ENCODE data around the gene STRIP2. TPM values are rescaled to one million over a fixed set of nuclear protein-coding genes. Genes with fewer than 3 reads are reported as not detected.
"Not testable (repeated sequence)": the region's sequence is repeated elsewhere in the genome, so short reads cannot be mapped to it uniquely, and the experiment has no call there.

Gene STRIP2
- total RNA-seq, 1 donor from 2014 or later = 73.5 TPM

- no peaks in the 10 kb centered on the region for H3K9me3 Mint-ChIP-seq
- DNase-seq (ENCODE audit: low spot score) = no peak
- H3K4me1 Mint-ChIP-seq (ENCODE audit: low read depth) = peaks cover 10% of the 10 kb centered on the region
- intact Hi-C loops (cut with micrococcal nuclease) = no loop called here
- H3K36me3 Mint-ChIP-seq (ENCODE audit: low read depth) = peaks cover 15% of the 10 kb centered on the region
- H3K27me3 Mint-ChIP-seq (ENCODE audit: low read depth) = peaks cover 8% of the 10 kb centered on the region
- H3K27ac Mint-ChIP-seq = no peak overlapping the region
- H3K4me3 Mint-ChIP-seq (ENCODE audit: low read depth) = no peak overlapping the region
These were observed 6.6 kb upstream of the STRIP2 start for GRCh38 chr7:129427526-129428045.

DNA sequence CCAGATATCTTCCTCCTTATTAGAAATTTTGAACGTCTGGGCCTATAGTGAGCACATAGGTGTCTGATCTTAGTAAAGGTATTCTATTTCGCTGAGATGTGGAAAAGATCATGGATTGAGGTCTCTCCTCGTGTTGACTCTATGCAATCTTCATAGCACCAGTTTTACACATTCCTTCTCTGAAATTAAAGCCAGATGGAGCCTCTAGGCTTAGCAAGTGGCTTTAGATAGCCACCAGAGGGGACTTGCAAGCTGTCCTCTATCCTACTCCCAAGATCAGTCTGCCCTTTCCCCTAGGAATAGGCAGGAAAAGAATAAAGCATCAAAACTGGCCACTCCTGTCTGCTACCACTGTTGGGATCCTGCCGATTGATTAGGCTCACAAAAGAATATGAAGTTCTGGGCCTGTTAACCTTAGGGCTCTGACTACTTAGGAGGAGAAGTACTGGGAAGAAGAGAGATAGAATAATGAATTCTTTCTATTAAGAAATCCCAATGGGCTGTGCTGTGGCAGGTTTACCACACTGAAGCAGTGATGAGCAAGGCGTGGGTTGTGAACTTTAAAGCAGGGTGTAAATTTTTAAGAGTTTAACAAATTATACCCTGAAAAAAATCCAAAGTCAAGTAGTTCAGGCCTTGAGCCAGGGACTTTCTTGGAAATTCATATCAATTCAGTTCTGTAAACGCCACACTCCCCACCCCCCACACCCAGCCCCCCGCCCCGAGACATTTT lies 2.2 kb upstream of the STRIP2 start:
- H3K4me1 Mint-ChIP-seq (ENCODE audit: low read depth) = peaks cover 37% of the 10 kb centered on the region
- H3K4me3 Mint-ChIP-seq (ENCODE audit: low read depth) = no peak overlapping the region
- H3K27ac Mint-ChIP-seq = no peak overlapping the region
- no peaks in the 10 kb centered on the region for H3K9me3 Mint-ChIP-seq
- peaks cover 22% of the 10 kb centered on the region for H3K36me3 Mint-ChIP-seq (ENCODE audit: low read depth)
- no peak for DNase-seq (ENCODE audit: low spot score)
- peaks cover 13% of the 10 kb centered on the region for H3K27me3 Mint-ChIP-seq (ENCODE audit: low read depth)
- intact Hi-C loops (cut with micrococcal nuclease) = loop anchor here (10.0 kb wide), 1 partner anchor 207 kb away; the partner anchor contains the start of gene AHCYL2

- intact Hi-C loops (cut with micrococcal nuclease) = loop anchor here (5.0 to 10.0 kb wide), 2 partner anchors 178 to 210 kb away; partner anchors contain the start of genes AHCYL2 and NRF1
- Mint-ChIP-seq H3K9me3 (no peaks in the 10 kb centered on the region), H3K27me3 (ENCODE audit: low read depth) (peaks cover 10% of the 10 kb centered on the region), H3K4me3 (ENCODE audit: low read depth) (peak overlapping the region; percentile 99), H3K4me1 (ENCODE audit: low read depth) (peaks cover 47% of the 10 kb centered on the region), H3K36me3 (ENCODE audit: low read depth) (peaks cover 31% of the 10 kb centered on the region), H3K27ac (peak overlapping the region; percentile 94)
- no peak for DNase-seq (ENCODE audit: low spot score)
These were observed 565 bp downstream of the STRIP2 start for GRCh38 chr7:129434675-129435318.

DNA sequence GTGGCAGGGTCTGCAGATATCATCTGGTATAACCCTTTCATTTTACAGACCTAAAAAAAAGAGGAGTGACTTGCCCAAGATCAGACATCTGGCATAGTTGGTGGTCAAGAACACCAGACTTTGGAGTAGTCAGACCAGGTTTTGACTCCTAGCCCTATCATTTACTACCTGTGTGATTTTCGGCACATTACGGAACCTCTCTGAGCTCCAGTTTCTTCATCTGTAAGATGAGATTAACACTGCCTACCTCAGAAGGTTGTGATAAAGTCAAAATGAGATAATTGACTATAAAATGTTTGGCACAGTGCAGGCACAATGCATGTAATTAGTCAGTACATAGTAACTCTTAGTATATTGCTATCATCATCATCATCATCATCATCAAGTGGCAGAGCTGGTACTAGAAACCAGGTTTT lies 1.2 kb downstream of the STRIP2 start:
- H3K27ac Mint-ChIP-seq = peak overlapping the region; percentile 94
- peaks cover 10% of the 10 kb centered on the region for H3K27me3 Mint-ChIP-seq (ENCODE audit: low read depth)
- H3K4me3 Mint-ChIP-seq (ENCODE audit: low read depth) = peak overlapping the region; percentile 99
- peaks cover 37% of the 10 kb centered on the region for H3K36me3 Mint-ChIP-seq (ENCODE audit: low read depth)
- H3K9me3 Mint-ChIP-seq = no peaks in the 10 kb centered on the region
- no peak for DNase-seq (ENCODE audit: low spot score)
- peaks cover 53% of the 10 kb centered on the region for H3K4me1 Mint-ChIP-seq (ENCODE audit: low read depth)
- intact Hi-C loops (cut with micrococcal nuclease) = loop anchor here (5.0 to 10.0 kb wide), 2 partner anchors 177 to 211 kb away; partner anchors contain the start of genes AHCYL2 and NRF1

DNA sequence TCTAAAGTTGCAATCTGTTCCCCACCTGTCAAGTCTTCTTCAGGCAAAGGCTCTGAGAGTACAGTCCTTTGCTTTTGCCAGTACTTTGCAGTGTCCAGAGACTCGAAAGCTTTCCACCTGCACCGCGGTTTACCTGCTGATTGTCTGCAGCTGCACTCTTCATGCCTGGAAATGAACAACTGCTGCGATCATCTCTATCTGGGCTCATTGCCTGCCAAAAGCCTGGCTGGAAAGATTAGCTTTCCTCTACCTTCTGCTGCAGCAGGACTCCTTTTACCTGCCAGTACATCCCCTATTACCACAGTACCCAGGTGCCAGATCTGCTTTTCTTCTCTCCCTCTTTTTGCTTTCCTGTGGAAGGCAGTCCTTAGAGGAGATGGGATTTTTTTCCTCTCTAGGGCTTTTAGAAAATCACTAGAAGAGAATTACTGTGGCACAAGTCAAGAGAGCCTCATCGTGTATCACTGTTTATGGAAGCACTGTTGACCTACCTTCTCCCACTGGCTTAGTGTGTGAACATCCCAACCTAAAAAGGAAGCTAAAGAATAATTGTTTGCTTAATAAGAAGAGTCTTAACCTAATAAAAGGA lies 2.2 kb downstream of the STRIP2 start:
- peaks cover 10% of the 10 kb centered on the region for H3K27me3 Mint-ChIP-seq (ENCODE audit: low read depth)
- H3K4me3 Mint-ChIP-seq (ENCODE audit: low read depth) = peak overlapping the region; percentile 99
- no peaks in the 10 kb centered on the region for H3K9me3 Mint-ChIP-seq
- peaks cover 54% of the 10 kb centered on the region for H3K4me1 Mint-ChIP-seq (ENCODE audit: low read depth)
- H3K36me3 Mint-ChIP-seq (ENCODE audit: low read depth) = peaks cover 46% of the 10 kb centered on the region
- peak overlapping the region; percentile 17 for H3K27ac Mint-ChIP-seq
- intact Hi-C loops (cut with micrococcal nuclease) = loop anchor here (5.0 to 10.0 kb wide), 2 partner anchors 176 to 212 kb away; partner anchors contain the start of genes AHCYL2 and NRF1
- DNase-seq (ENCODE audit: low spot score) = no peak

- Mint-ChIP-seq H3K27ac (no peak overlapping the region), H3K9me3 (no peaks in the 10 kb centered on the region), H3K27me3 (ENCODE audit: low read depth) (peaks cover 5% of the 10 kb centered on the region), H3K4me3 (ENCODE audit: low read depth) (peak overlapping the region; percentile 14), H3K36me3 (ENCODE audit: low read depth) (peaks cover 50% of the 10 kb centered on the region), H3K4me1 (ENCODE audit: low read depth) (peaks cover 53% of the 10 kb centered on the region)
- intact Hi-C loops (cut with micrococcal nuclease) = loop anchor here (5.0 to 10.0 kb wide), 2 partner anchors 175 to 212 kb away; partner anchors contain the start of genes AHCYL2 and NRF1
- DNase-seq (ENCODE audit: low spot score) = no peak
These were observed 3.0 kb downstream of the STRIP2 start for GRCh38 chr7:129437190-129437589.

DNA sequence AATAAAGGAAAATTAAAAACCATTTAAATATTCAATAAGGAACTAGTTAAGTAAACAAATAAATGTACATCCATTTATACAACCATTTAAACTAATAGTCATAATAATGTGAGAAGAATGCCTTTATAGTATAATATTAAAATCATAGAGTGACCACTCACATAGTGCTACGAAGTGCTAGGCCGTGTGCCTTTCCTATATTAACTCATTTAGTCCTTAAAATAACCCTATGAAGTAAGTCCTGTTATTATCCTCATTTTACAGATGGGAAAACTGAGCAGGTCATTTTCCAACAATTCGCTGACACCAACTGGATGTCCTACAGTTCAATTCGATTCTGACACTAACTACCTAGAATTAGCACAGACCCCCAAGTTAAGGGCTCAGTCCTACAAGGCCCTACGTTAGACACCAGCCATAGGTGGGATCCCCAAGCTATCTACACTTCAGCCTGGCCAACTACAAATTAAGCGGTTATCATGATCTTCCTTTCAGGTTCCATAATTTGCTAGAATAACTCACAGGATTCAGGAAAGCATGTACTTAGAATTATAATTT lies 4.1 kb downstream of the STRIP2 start:
- DNase-seq (ENCODE audit: low spot score) = no peak
- Mint-ChIP-seq H3K27me3 (ENCODE audit: low read depth) (no peaks in the 10 kb centered on the region), H3K4me3 (ENCODE audit: low read depth) (peak overlapping the region; percentile 56), H3K36me3 (ENCODE audit: low read depth) (peaks cover 59% of the 10 kb centered on the region), H3K27ac (peak overlapping the region; percentile 93), H3K4me1 (ENCODE audit: low read depth) (peaks cover 51% of the 10 kb centered on the region), H3K9me3 (no peaks in the 10 kb centered on the region)
- intact Hi-C loops (cut with micrococcal nuclease) = loop anchor here (2.0 to 10.0 kb wide), 5 partner anchors 32 to 214 kb away; partner anchors contain the start of genes AHCYL2 and NRF1

DNA sequence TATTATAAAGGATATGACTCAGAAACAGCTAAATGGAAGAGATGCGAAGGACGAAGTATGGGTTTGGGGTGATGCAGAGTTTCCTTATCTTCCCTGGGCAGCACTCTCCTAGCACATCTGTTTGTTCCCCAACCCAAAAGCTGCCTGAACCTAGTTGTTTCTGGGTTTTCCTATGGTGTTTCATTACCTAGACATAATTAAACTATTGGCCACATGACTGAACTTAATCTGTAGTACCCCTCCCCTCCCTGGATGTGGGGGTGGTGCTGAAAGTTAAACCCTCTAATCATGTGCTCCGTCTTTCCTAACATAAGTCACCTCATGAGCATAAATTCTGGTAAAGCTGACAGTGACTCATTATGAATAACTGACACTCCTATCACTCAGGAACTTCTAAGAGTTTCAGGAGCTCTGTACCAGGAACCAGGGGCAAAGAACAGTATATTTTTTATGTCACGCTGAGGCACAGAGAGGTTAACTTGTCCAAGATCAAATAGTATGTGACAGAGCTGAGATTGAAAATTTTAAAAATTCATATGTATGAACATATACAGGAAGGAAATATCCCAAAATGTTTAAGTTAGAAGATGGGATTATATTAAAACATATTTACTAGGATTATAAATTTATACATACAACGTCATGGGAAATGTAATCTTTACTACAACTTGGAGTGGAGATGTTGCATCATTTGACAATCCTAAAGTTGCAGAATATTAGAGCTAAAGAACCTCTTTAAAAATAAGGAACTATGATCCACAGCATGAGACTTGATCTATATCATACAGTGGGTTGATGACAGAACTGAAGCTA lies 4.8 kb downstream of the STRIP2 start:
- no peaks in the 10 kb centered on the region for H3K9me3 Mint-ChIP-seq
- H3K4me3 Mint-ChIP-seq (ENCODE audit: low read depth) = peak overlapping the region; percentile 60
- peaks cover 52% of the 10 kb centered on the region for H3K4me1 Mint-ChIP-seq (ENCODE audit: low read depth)
- peak overlapping the region; percentile 93 for H3K27ac Mint-ChIP-seq
- no peaks in the 10 kb centered on the region for H3K27me3 Mint-ChIP-seq (ENCODE audit: low read depth)
- DNase-seq (ENCODE audit: low spot score) = no peak
- H3K36me3 Mint-ChIP-seq (ENCODE audit: low read depth) = peaks cover 65% of the 10 kb centered on the region
- intact Hi-C loops (cut with micrococcal nuclease) = loop anchor here (1.0 to 10.0 kb wide), 7 partner anchors 32 to 214 kb away; partner anchors contain the start of genes AHCYL2 and NRF1

DNA sequence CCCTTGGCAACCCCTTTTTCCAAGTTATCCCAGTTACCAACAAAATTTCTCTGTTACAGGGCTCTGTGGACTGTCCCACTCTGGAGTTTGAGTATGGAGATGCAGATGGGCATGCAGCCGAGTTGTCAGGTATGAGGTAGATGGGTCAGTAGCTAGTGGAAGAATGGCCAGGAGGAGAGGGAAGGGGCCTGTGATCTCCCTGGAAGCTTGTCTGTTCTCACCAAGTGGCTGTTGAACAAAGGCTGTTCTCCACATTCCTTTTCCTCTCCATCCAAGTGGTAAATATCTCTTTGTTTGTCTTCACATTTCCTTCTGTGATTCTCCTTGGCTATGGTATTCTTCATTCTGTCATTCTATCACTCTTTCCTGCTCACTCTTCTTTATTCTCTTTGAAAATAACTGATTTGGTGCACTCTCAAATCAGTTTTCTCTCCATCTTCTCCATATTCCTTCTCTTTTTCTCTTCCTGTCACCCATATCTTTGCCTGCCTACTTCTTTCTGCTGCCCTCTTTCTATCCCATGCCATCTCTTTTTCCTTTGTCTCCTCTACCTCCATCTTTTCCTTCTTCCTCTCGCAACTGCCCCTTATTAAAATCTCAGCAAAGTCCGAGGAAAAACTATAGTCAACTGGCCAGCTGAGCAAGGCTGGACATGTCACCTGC lies 5.9 kb downstream of the STRIP2 start:
- no peaks in the 10 kb centered on the region for H3K27me3 Mint-ChIP-seq (ENCODE audit: low read depth)
- H3K9me3 Mint-ChIP-seq = no peaks in the 10 kb centered on the region
- peak overlapping the region; percentile 67 for H3K27ac Mint-ChIP-seq
- peaks cover 50% of the 10 kb centered on the region for H3K4me1 Mint-ChIP-seq (ENCODE audit: low read depth)
- peak overlapping the region; percentile 51 for H3K4me3 Mint-ChIP-seq (ENCODE audit: low read depth)
- no peak for DNase-seq (ENCODE audit: low spot score)
- intact Hi-C loops (cut with micrococcal nuclease) = loop anchor here (1.0 to 10.0 kb wide), 7 partner anchors 31 to 215 kb away; partner anchors contain the start of genes AHCYL2 and NRF1
- H3K36me3 Mint-ChIP-seq (ENCODE audit: low read depth) = peaks cover 73% of the 10 kb centered on the region

- Mint-ChIP-seq H3K9me3 (peaks cover 5% of the 10 kb centered on the region), H3K4me3 (ENCODE audit: low read depth) (no peak overlapping the region), H3K4me1 (ENCODE audit: low read depth) (peaks cover 27% of the 10 kb centered on the region), H3K27ac (peak overlapping the region; percentile 38), H3K27me3 (ENCODE audit: low read depth) (no peaks in the 10 kb centered on the region), H3K36me3 (ENCODE audit: low read depth) (peaks cover 88% of the 10 kb centered on the region)
- DNase-seq (ENCODE audit: low spot score) = no peak
- intact Hi-C loops (cut with micrococcal nuclease) = no loop called here
These were observed 9.4 kb downstream of the STRIP2 start for GRCh38 chr7:129443612-129444011.

- H3K27ac Mint-ChIP-seq; H3K27me3 Mint-ChIP-seq (ENCODE audit: low read depth); H3K4me3 Mint-ChIP-seq (ENCODE audit: low read depth); DNase-seq (ENCODE audit: low spot score); intact Hi-C loops (cut with micrococcal nuclease): not testable (repeated sequence)
- peaks cover 92% of the 10 kb centered on the region for H3K36me3 Mint-ChIP-seq (ENCODE audit: low read depth)
- H3K4me1 Mint-ChIP-seq (ENCODE audit: low read depth) = peaks cover 19% of the 10 kb centered on the region
- H3K9me3 Mint-ChIP-seq = peaks cover 12% of the 10 kb centered on the region
These were observed 10.5 kb downstream of the STRIP2 start for GRCh38 chr7:129444776-129445175.
